ENCODE data around the gene NUTM1.
"Not testable (repeated sequence)": the region's sequence is repeated elsewhere in the genome, so short reads cannot be mapped to it uniquely, and the experiment has no call there.

- not testable (repeated sequence) for TF ChIP-seq CTCF (IDR thresholded peaks at IDR 0.05); EZH2 (IDR thresholded peaks at IDR 0.05; ENCODE audit: borderline replicate concordance, insufficient read depth, low read depth, low read length, poor library complexity, severe bottlenecking)
Measured at GRCh38 chr15:34375541-34375940, 32.4 kb downstream of the NUTM1 start.

Measured in B cell (primary cell).